Measurements from ENCODE around the gene DNAL1.
"Not testable (repeated sequence)": the region's sequence is repeated elsewhere in the genome, so short reads cannot be mapped to it uniquely, and the experiment has no call there.

The DNAL1 gene, protein sequence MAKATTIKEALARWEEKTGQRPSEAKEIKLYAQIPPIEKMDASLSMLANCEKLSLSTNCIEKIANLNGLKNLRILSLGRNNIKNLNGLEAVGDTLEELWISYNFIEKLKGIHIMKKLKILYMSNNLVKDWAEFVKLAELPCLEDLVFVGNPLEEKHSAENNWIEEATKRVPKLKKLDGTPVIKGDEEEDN

DNA sequence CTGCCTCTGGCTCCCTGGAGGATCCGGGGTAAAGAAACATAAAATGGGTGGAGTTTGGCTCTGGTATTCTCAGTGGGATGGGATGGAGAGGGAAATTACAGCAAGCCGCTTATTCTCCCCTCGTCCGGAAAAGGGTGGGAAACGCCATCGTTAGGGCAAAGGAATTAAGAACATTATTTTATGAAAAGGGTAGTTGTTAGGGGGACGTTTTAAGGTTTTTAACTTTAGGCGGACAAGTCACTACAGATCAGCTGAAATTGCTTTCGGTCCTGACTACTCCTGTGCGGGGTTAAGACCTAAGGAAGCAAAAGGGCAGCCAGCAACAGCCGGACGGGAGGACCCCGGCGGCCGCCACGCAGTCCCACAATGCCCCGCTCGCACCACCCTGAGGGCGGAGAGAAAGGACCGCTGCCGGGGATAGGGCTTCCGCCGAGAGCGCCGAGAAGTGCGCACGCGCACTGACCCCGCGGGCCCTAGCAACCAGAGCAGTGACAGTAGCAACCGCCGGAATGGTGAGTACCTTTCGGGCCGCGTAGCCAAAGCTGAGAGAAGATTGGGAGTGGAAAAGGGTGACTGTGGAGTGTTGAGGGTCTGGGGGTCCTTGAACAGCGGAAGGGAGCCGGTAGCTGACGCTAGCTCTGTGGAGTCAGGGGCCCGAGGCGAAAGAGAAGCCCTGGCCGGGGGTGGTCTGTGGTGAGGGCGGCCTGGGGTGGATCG is at the start of gene DNAL1:
Gene DNAL1, plus strand, starts transcription at position 456 of the 717 bp plus-strand sequence. Its CDS starts 54 bp downstream, at position 510.
- peak; percentile 3 for DNase-seq

DNA sequence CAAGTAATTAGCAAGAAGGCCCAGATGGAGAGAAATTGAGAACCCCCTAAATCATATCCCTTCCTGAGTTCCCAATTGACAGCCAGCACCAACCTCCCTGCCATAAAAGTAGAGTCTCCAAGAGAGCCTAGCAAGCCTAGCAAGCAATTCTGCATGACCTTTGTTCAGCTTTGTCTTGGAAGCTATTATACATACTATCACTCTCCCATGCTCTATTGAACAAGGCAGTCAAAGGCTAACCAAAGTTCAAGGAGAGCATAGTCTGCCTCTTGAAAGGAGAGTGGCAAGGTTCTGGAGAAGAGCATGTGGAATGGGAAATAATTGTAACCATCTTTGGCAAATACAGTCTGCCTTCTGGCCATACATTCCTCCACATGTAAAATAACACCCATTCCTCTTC is 45.3 kb upstream of the DNAL1 start:
- DNase-seq: no peak

DNA sequence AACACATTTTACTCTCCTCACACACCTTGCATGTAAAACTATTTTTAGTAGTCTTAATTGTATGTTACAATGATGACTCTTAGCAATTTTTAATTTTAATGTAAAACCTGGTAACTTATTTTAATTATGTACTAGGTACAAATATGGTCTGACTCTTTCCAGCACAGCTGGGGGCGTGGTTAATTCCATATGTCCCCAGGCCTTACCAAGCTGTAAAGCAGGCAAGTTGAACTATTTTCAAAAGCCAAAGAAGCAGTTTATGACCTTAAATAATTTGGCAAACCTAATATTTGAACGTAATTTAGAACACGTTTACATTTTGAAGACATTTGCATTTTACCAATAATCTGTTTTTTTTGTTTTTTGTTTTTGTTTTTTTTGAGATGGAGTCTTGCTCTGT is 41.8 kb upstream of the DNAL1 start:
- no peak for DNase-seq

DNA sequence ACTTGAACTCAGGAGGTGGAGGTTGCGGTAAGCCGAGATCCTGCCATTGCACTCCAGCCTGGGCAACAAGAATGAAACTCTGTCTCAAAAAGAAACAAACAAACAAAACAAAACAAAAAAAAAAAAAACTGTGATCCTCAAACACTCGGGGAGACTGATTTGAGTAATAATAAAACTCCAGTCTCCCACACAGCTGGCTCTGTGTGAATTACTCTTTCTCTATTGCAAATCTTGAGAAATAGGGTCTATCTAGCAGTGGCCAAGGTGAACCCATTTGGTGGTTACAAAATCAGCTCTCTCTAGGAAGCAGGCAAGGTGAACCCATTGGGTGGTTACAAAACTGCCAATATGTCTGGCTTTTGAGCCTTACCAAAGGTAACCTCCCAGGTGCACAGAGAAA is 38.5 kb upstream of the DNAL1 start:
- no peak for DNase-seq

DNA sequence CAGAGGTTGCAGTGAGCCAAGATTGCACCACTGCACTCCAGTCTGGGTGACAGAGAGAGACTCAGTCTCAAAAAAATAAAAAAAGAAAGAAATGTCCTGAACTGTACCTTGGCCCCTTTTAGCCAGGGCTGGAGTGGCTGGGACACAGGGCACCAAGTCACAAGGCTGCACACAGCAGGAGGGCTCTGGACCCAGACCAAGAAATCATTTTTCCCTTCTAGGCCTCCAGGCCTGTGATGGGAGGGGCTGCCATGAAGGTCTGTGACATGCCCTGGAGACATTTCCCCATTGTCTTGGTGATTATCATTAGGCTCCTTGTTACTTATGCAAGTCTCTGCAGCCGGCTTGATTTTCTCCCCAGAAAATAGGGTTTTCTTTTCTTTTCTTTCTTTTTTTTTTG is 37.5 kb upstream of the DNAL1 start:
- DNase-seq: no peak

DNA sequence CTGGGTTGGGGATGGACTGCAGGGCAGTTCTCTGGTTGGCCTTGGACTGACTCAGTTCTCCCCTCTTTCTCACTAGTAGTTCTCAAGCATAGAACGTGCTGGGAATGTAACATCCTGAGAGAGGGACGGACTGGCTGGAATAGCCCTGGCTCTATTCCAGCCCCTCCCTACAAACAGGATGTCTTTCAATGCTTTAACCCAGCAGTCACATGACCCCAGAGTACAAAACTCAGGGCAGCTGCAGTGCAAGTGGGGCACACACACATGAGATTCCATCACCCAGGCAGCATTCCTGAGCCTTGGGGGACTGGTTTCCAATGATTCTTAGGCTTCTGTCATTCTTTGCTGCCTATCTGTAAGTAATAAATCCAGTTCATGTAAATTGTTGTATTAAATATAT is 34.1 kb upstream of the DNAL1 start:
- DNase-seq: no peak

DNA sequence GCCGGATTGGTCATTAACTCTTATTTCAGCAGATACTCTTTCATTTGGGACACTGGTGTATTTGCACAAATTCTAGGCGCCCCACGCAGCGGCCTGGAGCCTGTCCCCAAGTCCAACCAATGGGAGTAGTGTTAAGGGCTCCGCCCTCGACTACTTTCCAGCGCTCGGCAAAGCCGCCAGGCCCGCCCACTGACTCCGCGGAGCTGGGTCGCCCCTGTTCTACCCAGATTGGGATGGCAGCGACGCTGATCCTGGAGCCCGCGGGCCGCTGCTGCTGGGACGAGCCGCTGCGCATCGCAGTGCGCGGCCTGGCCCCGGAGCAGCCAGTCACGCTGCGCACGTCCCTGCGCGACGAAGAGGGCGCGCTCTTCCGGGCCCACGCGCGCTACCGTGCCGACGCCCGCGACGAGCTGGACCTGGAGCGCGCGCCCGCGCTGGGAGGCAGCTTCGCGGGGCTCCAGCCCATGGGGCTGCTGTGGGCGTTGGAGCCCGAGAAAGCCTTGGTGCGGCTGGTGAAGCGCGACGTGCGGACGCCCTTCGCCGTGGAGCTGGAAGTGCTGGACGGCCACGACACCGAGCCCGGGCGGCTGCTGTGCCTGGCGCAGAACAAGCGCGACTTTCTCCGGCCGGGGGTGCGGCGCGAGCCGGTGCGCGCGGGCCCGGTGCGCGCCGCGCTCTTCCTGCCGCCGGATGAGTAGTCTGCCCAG is 32.3 kb upstream of the DNAL1 start, which contains the start of gene ACOT6:
Gene ACOT6, plus strand, starts transcription at position 179 of the 707 bp plus-strand sequence. Its CDS starts 55 bp downstream, at position 234.
- DNase-seq: peak; percentile 2

DNA sequence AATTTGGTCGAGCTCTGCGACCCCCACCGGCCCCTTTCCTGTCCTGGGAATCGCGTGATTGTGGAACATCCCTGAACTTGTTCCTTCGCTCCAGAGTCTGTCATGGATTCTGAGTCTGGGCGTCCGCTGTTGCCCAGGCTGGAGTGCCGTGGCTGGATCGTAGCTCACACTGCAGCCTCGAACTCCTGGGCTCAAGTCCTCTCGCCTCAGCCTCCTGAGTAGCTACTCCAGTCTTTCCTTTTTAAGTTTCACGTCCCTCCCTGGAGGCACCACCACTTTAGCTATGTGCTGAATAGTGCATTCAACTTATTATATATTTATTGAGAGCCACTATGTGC is 31.8 kb upstream of the DNAL1 start:
- DNase-seq: no peak

DNA sequence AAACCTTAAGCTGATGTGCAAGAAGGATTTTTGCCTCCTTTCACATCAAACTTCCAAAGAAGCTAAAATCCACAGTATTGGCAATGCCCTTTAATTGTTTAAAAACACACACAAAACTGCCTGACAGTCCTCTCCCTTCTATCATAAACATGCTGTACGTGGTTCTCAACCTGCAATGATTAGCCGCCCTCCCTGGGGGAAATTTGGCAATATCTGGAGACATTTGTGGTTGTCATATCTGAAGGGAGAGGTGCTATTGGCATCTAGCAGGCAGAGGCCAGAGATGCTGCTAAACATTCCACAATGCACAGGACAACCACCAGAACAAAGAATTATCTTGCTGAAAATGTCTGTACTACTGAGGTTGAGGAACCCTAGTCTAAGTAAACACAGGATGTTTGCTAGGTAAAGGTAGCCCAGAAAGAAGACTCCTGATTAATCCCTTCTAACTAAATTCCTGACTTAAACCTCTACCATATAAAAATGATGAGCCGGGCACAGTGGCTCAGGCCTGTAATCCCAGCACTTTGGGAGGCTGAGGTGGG is 31.3 kb upstream of the DNAL1 start:
- no peak for DNase-seq

DNA sequence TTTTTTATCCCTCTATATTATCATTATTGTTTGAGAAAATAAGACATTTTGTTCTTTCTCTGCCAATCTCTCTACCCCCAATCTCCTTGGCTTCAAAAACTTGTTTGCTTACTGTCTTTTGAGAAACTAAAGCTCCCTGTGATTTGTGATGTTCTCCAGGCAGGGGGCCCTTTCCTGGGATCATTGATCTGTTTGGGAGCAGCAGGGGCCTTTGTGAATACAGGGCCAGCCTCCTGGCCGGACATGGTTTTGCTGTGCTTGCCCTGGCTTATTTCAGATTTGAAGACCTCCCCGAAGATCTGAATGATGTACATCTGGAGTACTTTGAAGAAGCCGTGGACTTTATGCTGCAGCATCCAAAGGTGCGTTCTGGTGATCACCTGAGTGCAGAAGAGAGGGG is 28.0 kb upstream of the DNAL1 start:
- DNase-seq: no peak

DNA sequence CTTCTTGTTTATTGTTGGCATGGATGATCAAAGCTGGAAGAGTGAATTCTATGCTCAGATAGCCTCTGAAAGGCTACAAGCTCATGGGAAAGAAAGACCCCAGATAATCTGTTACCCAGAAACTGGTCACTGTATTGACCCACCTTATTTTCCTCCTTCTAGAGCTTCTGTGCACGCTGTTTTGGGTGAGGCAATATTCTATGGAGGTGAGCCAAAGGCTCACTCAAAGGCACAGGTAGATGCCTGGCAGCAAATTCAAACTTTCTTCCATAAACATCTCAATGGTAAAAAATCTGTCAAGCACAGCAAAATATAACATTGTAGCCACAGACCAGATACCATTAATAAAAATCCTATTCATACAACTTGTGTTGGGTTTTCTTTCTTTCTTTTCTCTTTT is 25.3 kb upstream of the DNAL1 start:
- no peak for DNase-seq

DNA sequence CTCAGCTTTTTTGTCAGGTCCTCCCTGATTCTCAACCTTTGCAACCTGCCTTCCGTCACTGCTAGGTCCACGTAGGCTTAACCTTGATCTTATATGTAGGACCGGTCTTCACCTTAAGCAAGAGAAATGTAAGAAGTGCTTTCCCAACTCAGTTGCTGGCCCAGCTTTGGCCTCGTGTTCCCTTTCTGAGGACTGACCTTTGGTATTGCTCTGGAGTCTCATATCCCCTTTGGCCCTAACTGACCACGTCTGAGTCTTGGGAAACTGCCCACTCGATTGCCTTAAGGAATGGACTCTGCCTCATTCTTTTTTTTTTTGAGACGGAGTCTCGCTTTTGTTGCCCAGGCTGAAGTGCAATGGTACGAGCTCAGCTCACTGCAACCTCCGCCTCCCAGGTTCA is 24.5 kb upstream of the DNAL1 start:
- DNase-seq: no peak

DNA sequence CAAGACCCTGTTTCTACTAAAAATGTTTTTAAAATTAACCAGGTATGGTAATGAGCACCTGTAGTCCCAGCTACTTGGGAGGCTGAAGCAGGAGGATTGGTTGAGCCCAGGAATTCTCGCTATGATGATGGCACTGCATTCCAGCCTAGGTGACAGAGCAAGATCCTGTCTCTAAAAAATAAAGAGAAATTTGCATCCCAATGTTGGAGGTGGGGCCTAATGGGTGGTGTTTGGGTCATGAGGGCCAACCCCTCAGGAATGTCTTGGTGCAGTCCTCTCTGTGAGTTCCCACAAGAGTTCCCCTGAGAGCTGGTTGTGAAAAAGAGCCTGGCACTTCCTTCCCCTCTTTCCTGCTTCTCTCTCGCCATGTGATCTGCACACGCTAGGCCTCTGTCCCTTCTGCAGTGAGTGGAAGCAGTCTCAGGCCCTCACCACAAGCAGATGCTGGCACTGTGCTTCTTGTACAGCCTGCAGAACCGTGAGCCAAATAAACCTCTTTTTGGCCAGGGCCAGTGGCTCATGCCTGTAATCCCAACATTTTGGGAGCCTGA is 21.2 kb upstream of the DNAL1 start:
- DNase-seq: no peak

DNA sequence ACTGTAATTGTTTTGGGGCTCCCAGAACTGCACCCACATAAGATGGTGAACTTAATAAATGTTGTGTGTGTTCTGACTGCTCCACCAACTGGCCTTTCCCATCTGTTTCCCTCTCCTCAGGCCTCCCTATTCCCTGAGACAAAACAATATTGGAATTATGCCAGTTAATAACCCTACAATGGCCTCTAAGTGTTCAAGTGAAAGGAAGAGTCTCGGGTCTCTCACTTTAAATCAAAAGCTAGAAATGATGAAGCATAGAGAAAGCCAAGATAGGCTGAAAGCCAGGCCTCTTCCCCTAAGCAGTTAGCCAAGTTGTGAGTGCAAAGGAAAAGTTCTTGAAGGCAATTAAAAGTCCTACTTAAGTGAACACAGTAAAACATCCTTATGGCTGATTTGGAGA is 19.1 kb upstream of the DNAL1 start:
- no peak for DNase-seq

DNA sequence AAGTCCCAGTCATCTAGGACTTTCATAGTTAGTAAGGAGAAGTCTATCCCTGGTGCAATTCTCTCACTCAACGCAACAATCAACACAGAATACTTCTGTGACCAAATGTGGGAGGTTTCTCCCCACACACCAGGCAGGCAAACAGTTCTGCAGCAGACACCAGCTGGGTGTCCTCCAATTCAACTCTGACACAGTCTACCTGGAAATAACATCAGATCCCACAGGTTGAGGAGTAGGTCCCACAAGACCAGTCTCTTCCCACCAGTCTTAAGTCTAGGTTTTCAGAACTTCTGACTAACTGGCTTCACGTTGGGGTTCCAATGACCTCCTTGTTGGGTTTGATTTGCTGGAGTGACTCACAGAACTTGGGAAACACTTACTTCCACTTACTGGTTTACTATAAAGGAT is 17.6 kb upstream of the DNAL1 start:
- DNase-seq: no peak

DNA sequence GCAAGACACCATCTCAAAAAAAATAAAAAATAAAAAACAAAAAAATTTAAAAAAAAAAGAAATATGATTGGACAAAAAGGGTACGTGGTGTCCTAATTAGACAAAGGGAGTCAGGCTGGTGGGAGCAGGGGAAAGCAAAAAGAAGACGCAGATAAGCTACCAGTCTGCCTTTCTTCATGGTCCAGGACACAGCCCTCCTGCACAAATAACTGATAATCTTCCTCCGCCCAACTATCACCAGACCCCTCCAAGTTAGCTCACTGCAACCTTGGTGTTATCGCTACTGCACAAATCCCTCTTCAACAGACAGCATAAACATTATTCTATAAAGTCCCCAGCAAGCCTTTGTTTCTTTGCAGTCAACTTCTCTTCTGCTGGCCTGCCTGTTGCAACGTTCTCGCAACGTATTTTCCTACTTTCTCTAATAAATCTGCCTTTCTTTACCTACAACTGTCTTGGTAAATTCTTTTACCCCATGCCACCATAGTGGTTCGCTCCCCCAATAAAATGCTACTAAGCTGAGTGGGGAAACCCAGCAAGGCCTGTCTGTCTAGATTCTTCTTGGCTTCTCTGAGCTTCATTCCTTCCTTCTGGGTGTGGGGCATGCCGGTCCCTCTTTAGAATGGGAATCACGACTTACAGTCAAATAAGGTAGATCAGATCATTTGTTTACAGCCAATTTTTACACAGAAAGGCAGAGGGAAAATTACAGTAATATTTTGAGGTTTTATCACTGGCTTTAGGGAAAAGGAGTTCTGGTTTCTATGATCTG is 14.6 kb upstream of the DNAL1 start:
- DNase-seq: no peak

DNA sequence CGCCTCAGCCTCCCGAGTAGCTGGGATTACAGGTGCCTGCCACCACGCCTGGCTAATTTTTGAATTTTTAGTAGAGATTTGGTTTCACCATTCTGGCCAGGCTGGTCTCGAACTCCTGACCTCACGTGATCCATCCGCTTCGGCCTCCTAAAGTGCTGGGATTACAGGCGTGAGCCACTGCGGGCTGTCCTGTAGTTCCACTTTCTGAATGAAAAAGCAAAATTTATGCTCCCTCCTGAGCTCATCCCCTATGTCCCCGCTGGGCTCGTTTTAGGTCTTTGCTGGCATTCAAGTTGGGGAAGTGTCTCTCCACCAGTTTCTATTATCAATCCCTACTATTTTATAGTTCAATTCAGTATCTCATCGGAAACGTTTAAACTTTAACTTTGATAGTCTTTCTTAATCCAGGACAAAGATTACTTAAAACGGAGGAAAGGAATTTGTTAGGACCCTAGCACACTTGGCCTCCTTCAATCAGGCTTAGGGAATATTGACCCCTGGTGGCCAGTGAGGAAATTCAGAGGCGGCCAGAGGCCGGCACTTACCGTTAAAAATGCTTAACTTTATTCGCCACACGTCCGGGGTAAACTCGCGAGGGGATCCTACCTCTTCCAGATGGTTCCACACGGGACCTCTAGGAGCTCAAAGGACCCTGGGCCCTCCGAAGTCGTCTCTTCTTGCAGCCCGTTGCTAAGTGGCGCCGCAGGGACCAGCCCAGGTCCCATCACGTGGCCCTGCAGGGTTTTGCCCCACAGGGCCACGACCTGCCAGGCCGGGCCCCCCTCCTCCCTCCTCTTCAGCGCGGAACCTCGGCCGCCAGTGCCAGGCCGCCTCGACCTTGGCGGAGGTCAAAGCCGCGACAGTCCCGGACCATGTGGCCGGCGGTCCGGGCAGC is 11.4 kb upstream of the DNAL1 start:
- DNase-seq: no peak

DNA sequence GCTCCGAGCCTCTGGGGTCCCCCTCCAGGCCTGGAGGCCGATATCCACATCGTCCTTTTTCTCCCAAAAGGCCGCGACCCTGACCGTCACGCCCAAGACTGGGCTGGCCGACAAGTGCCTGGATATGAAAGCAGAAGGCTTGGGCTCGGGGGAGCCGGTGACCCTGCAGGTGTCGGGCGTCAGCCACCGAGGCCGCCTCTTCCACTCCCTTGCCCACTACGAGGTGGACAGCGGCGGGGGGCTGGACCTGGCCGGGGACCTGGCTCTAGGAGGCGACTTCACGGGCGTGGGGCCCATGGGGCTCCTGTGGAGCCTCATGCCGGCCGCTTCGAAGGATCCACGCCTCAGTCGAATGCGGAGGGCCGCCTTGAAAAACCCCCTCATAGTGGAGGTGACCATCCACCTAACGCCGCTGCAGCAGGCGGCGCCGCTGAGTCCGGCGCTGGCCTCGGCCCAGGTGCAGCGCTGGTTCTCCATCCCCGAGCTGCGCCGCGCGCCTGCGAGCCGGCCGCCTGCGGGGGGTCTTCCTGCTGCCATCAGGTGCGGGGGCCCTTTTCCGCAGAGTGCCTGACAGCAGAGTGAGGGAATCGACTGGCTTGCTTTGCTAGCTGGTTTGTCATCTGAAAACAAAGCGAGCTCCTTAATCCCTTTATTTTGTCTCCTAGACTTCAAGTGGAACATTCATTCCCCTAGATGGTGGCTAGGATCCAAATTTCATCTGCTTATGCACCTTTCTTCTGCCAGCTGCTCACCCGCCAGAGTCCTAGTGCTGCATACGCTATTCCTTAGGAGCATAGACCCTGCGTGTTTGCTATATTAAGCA is 10.6 kb upstream of the DNAL1 start:
- no peak for DNase-seq

DNA sequence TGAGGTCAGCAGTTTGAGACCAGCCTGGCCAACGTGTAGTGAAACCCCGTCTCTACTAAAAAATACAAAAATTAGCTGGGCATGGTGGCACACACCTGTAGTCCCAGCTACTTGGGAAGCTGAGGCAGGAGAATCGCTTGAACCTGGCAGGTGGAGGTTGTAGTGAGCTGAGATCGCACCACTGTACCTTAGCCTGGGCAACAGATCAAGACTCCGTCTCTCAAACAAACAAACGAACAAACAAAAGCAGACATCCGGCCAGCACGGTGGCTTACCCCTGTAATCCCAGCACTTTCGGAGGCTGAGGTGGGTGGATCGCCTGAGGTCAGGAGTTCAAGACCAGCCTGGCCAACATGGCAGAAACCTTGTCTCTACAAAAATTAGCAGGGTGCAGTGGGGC is 8.4 kb upstream of the DNAL1 start:
- DNase-seq: not testable (repeated sequence)

DNA sequence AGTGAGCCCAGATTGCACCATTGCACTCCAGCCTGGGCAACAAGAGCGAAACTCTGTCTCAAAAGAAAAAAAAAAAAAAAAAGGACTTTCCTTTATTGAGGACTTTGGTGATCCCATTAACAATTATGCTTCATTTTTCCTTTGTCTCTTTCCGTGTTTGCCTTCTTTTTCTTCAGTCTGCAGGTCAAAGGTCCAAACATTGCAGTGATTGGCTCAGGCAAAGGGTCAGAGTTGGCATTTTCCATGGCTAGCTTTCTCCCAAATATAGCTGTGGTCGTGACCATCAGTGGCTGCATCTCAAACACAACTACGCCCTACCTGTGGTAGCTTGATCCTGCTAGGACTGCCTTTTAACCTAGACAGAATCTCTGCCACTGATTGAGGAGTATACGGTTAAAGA is 7.0 kb upstream of the DNAL1 start:
- DNase-seq: no peak

DNA sequence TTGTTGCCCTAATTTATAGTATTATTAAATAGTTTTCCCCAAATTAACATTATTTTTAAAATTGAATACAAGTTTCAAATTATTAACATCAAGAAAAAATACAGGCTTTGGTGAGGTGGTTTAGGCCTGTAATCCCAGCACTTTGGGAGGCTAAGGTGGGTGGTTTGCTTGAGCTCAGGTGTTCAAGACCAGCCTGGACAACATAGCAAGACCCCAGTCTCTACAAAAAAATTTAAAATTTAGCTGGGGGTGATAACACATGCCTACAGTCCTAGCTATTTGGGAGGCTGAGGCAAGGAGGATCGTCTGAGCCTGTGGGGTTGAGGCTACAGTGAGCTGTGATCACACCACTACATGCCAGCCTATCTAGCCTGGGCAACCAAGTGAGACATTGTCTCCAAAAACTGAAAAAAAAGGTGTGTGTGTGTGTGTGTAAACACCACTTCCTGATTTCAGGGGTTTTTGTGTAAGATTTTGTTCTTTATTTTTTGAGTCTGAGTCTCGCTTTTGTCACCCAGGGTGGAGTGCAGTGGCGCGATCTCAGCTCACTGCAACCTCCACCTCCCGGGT is 3.9 kb upstream of the DNAL1 start:
- DNase-seq: no peak
